ENCODE results near the gene FEN1. TPM values are rescaled to one million over a fixed set of nuclear protein-coding genes. Genes with fewer than 3 reads are reported as not detected.

Gene FEN1
- total and polyA plus RNA-seq, 2 of the 13 experiments (the other 11 are each of a cell fraction or from before 2014, with no cell fraction given) = 12.4 to 102 TPM

GRCh38 chr11:61828629-61829407, 36.1 kb downstream of the FEN1 start (continued):
- TF ChIP-seq ZNF382 (CRISPR knock-in tag; IDR thresholded peaks at IDR 0.05; ENCODE audit: borderline replicate concordance) (no peak), ZSCAN12 (CRISPR knock-in tag; IDR thresholded peaks at IDR 0.05) (no peak), ARHGAP35 (CRISPR knock-in tag; IDR thresholded peaks at IDR 0.05; ENCODE audit: borderline replicate concordance) (no peak), MTERF4 (CRISPR knock-in tag; IDR thresholded peaks at IDR 0.05) (no peak), KLF12 (CRISPR knock-in tag; IDR thresholded peaks at IDR 0.05; ENCODE audit: borderline replicate concordance) (no peak), SIX4 (CRISPR knock-in tag; IDR thresholded peaks at IDR 0.05) (no peak), ZNF678 (CRISPR knock-in tag; IDR thresholded peaks at IDR 0.05) (no peak), MZF1 (CRISPR knock-in tag; IDR thresholded peaks at IDR 0.05; ENCODE audit: borderline replicate concordance) (no peak), ZBTB20 (CRISPR knock-in tag; IDR thresholded peaks at IDR 0.05; ENCODE audit: borderline replicate concordance, low read depth) (no peak), KDM1A (CRISPR knock-in tag; IDR thresholded peaks at IDR 0.05) (no peak), KIAA2018 (CRISPR knock-in tag; IDR thresholded peaks at IDR 0.05; ENCODE audit: borderline replicate concordance) (no peak), NRL (CRISPR knock-in tag; IDR thresholded peaks at IDR 0.05; ENCODE audit: borderline replicate concordance) (no peak; the same call in 1 of the 2 replicates), NONO (IDR thresholded peaks at IDR 0.05) (no peak), NONO (CRISPR knock-in tag; conservative IDR thresholded peaks at IDR 0.05) (no peak), BCLAF1 (IDR thresholded peaks at IDR 0.05) (no peak), ZNF615 (CRISPR knock-in tag; IDR thresholded peaks at IDR 0.05; ENCODE audit: borderline replicate concordance) (no peak), SOX5 (CRISPR knock-in tag; IDR thresholded peaks at IDR 0.05; ENCODE audit: borderline replicate concordance) (no peak)
